Measurements from ENCODE around the gene MAPK13.

MAPK13 gene

DNA sequence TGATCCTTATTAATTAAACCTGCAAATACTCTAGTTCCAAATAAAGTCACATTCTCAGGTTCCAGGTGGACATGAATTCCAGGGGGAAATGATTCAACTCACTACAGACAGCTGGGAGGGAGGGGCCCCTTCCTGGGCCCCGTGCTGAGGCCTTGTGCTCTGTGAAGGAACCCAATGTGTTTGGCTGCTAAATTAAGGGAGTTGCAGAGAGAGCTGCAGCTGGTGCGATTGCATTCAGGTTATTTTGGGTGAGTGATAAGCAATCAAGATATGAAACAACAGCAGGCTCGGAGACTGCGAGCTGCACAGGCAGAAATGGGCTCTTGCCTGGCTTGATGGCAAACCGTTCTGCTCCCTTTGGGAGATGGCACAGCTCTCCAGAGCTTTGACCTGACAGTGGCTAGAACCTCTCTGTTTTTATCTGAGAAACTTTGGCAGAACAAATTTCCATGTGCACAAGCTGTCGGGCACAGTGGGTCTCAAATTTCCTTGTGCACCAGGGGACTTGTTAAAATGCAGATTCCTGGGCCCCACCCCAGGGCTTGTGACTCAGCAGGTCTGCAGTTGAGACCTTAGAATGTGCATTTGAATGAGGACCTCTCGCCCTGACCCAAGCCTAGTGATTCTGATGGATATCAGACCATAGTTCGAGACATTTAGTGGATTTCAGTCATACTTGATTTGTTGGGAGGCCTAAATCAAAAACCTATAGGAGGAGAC is 9.8 kb downstream of the MAPK13 start:
- Mint-ChIP-seq H3K4me1 (peaks cover 10% of the 10 kb centered on the region), H3K27me3 (no peaks in the 10 kb centered on the region), H3K36me3 (peaks cover 15% of the 10 kb centered on the region), H3K27ac (no peak overlapping the region), H3K4me3 (no peak overlapping the region), H3K9me3 (no peaks in the 10 kb centered on the region)
- ATAC-seq (ENCODE audit: low read depth) (no peak), DNase-seq (ENCODE audit: low spot score in 2 of 2) (no peak)

GRCh38 chr6:36141091-36141490 is 10.8 kb downstream of the MAPK13 start:
- Mint-ChIP-seq H3K4me1 (peaks cover 2% of the 10 kb centered on the region), H3K27ac (no peak overlapping the region), H3K27me3 (no peaks in the 10 kb centered on the region), H3K4me3 (no peak overlapping the region), H3K36me3 (peaks cover 10% of the 10 kb centered on the region), H3K9me3 (no peaks in the 10 kb centered on the region)
- no peak for DNase-seq (ENCODE audit: low spot score in 2 of 2)
- no peak for ATAC-seq (ENCODE audit: low read depth)

GRCh38 chr6:36141961-36142360 is 11.6 kb downstream of the MAPK13 start:
- no peak for ATAC-seq (ENCODE audit: low read depth)
- DNase-seq (ENCODE audit: low spot score in 2 of 2) = no peak
- Mint-ChIP-seq H3K4me3 (no peak overlapping the region), H3K27ac (no peak overlapping the region), H3K36me3 (peaks cover 10% of the 10 kb centered on the region), H3K9me3 (no peaks in the 10 kb centered on the region), H3K4me1 (peaks cover 4% of the 10 kb centered on the region), H3K27me3 (no peaks in the 10 kb centered on the region)

DNA sequence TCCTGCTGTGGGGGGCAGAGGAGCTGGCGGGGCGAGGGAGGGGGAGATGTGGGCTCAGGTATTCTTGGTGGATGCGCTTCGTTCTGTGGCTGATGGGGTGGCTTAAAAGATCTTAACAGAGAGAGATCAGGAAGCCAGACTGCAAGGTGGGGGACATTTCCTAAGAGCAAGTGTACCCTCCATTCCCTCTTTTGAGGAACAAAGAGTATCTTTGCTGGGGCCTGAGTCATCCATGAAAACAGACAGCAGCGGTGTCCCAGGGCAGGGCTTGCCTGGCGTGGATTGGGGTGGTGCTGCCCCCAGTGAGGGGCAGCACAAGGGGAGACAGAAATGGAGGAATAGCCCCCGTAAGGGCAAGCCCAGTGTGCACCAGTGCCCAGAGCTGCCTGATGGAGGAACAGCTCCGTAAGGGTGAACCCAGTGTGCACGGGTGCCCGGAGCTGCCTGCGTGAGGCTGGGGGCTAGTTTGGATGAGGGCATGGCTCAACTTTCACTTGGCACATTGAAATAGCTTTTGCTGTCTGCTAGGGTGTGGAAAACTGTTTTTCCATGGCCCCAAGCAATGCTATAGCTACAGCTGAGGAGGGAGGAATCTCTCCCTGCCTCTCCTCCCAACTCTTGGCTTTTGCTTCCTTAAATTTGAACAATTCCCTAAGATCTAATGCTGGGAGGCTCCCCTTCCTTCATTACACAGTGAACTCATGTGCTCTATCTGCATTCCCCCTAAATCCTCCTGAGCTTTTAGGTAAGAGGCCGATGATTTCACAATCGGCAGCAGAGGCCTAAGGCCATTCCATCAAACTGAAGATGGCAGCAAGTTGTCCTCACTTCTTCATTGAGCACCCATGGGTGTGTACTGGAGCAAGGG is 12.9 kb downstream of the MAPK13 start:
- H3K4me3 Mint-ChIP-seq = no peak overlapping the region
- ATAC-seq (ENCODE audit: low read depth) (no peak), DNase-seq (ENCODE audit: low spot score in 2 of 2) (no peak)
- no peaks in the 10 kb centered on the region for H3K27me3 Mint-ChIP-seq
- H3K4me1 Mint-ChIP-seq = peaks cover 8% of the 10 kb centered on the region
- peaks cover under 1% of the 10 kb centered on the region for H3K9me3 Mint-ChIP-seq
- H3K36me3 Mint-ChIP-seq = peaks cover 10% of the 10 kb centered on the region
- H3K27ac Mint-ChIP-seq = no peak overlapping the region

GRCh38 chr6:36145495-36145894 is 15.2 kb downstream of the MAPK13 start:
- Mint-ChIP-seq H3K27ac (no peak overlapping the region), H3K4me3 (no peak overlapping the region), H3K36me3 (peaks cover 4% of the 10 kb centered on the region), H3K27me3 (no peaks in the 10 kb centered on the region), H3K9me3 (peaks cover 4% of the 10 kb centered on the region), H3K4me1 (peaks cover 8% of the 10 kb centered on the region)
- no peak for ATAC-seq (ENCODE audit: low read depth)
- DNase-seq (ENCODE audit: low spot score in 2 of 2) = no peak

DNA sequence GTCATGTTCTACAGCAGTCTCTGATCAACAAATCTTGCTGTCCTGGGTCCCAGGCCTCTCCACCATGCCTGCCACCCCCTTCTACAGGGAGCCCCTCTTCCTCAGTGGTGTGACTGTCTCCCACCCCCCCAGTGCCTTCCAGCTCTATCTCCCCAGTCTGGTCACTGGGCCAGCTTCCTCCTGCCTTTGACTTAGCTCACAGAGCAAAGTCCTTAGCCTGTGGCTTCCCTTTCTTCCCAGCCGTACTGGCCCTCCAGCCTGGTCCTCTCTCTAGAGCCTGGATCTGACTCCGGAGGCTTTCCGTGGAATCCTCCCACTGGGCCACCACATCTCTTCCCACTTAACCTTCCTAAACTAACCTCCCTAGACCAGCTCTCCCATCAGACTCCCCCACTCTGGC is 17.0 kb downstream of the MAPK13 start:
- DNase-seq (ENCODE audit: low spot score in 2 of 2) (no peak), ATAC-seq (ENCODE audit: low read depth) (no peak)
- H3K36me3 Mint-ChIP-seq = peaks cover 2% of the 10 kb centered on the region
- no peak overlapping the region for H3K27ac Mint-ChIP-seq
- no peak overlapping the region for H3K4me3 Mint-ChIP-seq
- H3K4me1 Mint-ChIP-seq = peaks cover 8% of the 10 kb centered on the region
- H3K27me3 Mint-ChIP-seq = no peaks in the 10 kb centered on the region
- peaks cover 4% of the 10 kb centered on the region for H3K9me3 Mint-ChIP-seq

DNA sequence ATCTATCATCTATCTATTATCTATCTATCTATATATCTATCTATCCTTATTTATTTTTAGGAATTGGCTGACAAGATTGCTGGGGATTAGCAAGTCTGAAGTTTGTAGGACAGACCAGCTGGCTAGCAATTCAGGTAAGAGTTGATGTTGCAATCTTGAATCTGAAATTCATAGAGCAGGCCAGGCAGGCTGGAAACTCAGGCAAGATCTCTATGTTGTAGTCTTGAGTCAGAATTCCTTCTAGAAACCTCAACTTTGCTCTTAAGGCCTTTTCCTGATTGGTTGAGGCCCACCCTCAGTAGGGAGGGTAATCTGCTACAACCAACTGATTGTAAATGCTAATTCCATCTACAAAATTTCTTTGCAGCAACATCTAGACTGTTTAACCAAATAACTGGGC is 19.2 kb downstream of the MAPK13 start:
- Mint-ChIP-seq H3K27me3 (no peaks in the 10 kb centered on the region), H3K9me3 (peaks cover 6% of the 10 kb centered on the region), H3K36me3 (peaks cover 13% of the 10 kb centered on the region), H3K4me3 (no peak overlapping the region), H3K27ac (no peak overlapping the region), H3K4me1 (peaks cover 8% of the 10 kb centered on the region)
- DNase-seq (ENCODE audit: low spot score in 2 of 2) (no peak), ATAC-seq (ENCODE audit: low read depth) (no peak)

GRCh38 chr6:36150283-36150682 is 20.0 kb downstream of the MAPK13 start:
- Mint-ChIP-seq H3K4me3 (no peak overlapping the region), H3K4me1 (peaks cover 8% of the 10 kb centered on the region), H3K27ac (no peak overlapping the region), H3K36me3 (peaks cover 15% of the 10 kb centered on the region), H3K27me3 (no peaks in the 10 kb centered on the region), H3K9me3 (peaks cover 6% of the 10 kb centered on the region)
- ATAC-seq (ENCODE audit: low read depth) = no peak
- no peak for DNase-seq (ENCODE audit: low spot score in 2 of 2)

- Mint-ChIP-seq H3K4me3 (no peak overlapping the region), H3K36me3 (peaks cover 23% of the 10 kb centered on the region), H3K27me3 (no peaks in the 10 kb centered on the region), H3K9me3 (peaks cover 7% of the 10 kb centered on the region), H3K27ac (no peak overlapping the region), H3K4me1 (no peaks in the 10 kb centered on the region)
- no peak for ATAC-seq (ENCODE audit: low read depth)
- DNase-seq (ENCODE audit: low spot score in 2 of 2) = no peak
Observed at GRCh38 chr6:36154286-36154685, 24.0 kb downstream of the MAPK13 start.

DNA sequence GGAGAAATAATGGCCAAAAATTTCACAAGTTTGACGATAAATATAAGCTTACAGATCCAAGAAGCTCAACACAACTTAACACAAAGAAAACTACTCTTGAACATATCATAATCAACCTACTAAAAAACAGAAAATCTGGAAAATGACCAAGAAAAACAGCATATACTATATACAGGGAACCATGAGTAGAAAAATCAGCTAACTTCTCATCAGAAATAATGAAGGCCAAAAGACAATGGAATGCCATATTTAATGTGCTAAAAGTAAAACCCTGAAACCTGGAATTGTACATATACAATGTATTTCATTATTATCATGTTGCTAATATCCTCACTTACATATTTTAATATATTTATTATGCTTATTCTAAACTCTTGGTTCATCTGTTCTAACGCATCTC is 25.3 kb downstream of the MAPK13 start:
- Mint-ChIP-seq H3K4me3 (no peak overlapping the region), H3K9me3 (peaks cover 7% of the 10 kb centered on the region), H3K4me1 (no peaks in the 10 kb centered on the region), H3K36me3 (peaks cover 31% of the 10 kb centered on the region), H3K27ac (no peak overlapping the region), H3K27me3 (no peaks in the 10 kb centered on the region)
- ATAC-seq (ENCODE audit: low read depth) (no peak), DNase-seq (ENCODE audit: low spot score in 2 of 2) (no peak)

- ATAC-seq (ENCODE audit: low read depth) (no peak), DNase-seq (ENCODE audit: low spot score in 2 of 2) (no peak)
- Mint-ChIP-seq H3K4me1 (no peaks in the 10 kb centered on the region), H3K36me3 (peaks cover 21% of the 10 kb centered on the region), H3K9me3 (peaks cover 4% of the 10 kb centered on the region), H3K4me3 (no peak overlapping the region), H3K27ac (no peak overlapping the region), H3K27me3 (no peaks in the 10 kb centered on the region)
Observed at GRCh38 chr6:36160147-36160760, 29.9 kb downstream of the MAPK13 start.

- H3K36me3 Mint-ChIP-seq = peaks cover 12% of the 10 kb centered on the region
- peak overlapping the region; percentile 15 for H3K27ac Mint-ChIP-seq
- H3K4me3 Mint-ChIP-seq = no peak overlapping the region
- DNase-seq (ENCODE audit: low spot score in 2 of 2) (no peak), ATAC-seq (ENCODE audit: low read depth) (no peak)
- peaks cover 10% of the 10 kb centered on the region for H3K4me1 Mint-ChIP-seq
- H3K9me3 Mint-ChIP-seq = peaks cover 2% of the 10 kb centered on the region
- H3K27me3 Mint-ChIP-seq = no peaks in the 10 kb centered on the region
Observed at GRCh38 chr6:36169023-36170007, 39.0 kb downstream of the MAPK13 start.

GRCh38 chr6:36170704-36171103 is 40.4 kb downstream of the MAPK13 start:
- no peak for DNase-seq (ENCODE audit: low spot score in 2 of 2)
- no peak for ATAC-seq (ENCODE audit: low read depth)
- H3K4me3 Mint-ChIP-seq = no peak overlapping the region
- peaks cover 2% of the 10 kb centered on the region for H3K9me3 Mint-ChIP-seq
- H3K36me3 Mint-ChIP-seq = peaks cover 14% of the 10 kb centered on the region
- no peak overlapping the region for H3K27ac Mint-ChIP-seq
- peaks cover 10% of the 10 kb centered on the region for H3K4me1 Mint-ChIP-seq
- H3K27me3 Mint-ChIP-seq = no peaks in the 10 kb centered on the region
